ENCODE results near the gene FAM25G.

FAM25G gene

GRCh38 chr10:47453141-47454007 is 38.1 kb downstream of the FAM25G start:
- POLR2A ChIA-PET = no interaction called here
- CTCF ChIA-PET = no interaction called here

GRCh38 chr10:47452495-47453140 is 38.9 kb downstream of the FAM25G start:
- ChIA-PET CTCF (no interaction called here), POLR2A (no interaction called here)
- DNase-seq (ENCODE audit: low read depth, low spot score) = no peak
- TF ChIP-seq, protein P1, sequence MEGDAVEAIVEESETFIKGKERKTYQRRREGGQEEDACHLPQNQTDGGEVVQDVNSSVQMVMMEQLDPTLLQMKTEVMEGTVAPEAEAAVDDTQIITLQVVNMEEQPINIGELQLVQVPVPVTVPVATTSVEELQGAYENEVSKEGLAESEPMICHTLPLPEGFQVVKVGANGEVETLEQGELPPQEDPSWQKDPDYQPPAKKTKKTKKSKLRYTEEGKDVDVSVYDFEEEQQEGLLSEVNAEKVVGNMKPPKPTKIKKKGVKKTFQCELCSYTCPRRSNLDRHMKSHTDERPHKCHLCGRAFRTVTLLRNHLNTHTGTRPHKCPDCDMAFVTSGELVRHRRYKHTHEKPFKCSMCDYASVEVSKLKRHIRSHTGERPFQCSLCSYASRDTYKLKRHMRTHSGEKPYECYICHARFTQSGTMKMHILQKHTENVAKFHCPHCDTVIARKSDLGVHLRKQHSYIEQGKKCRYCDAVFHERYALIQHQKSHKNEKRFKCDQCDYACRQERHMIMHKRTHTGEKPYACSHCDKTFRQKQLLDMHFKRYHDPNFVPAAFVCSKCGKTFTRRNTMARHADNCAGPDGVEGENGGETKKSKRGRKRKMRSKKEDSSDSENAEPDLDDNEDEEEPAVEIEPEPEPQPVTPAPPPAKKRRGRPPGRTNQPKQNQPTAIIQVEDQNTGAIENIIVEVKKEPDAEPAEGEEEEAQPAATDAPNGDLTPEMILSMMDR (IDR thresholded peaks at IDR 0.05; ENCODE audit: insufficient read depth, low read length, missing control alignments) = no peak
- no peak overlapping the region for H3K4me3 ChIP-seq (ENCODE audit: low read depth, low read length)

More at GRCh38 chr10:47453141-47454007, 38.1 kb downstream of the FAM25G start:
- no peak for DNase-seq (ENCODE audit: low read depth, low spot score)
- TF ChIP-seq, protein P1 (IDR thresholded peaks at IDR 0.05; ENCODE audit: insufficient read depth, low read length, missing control alignments) = no peak
- no peak overlapping the region for H3K4me3 ChIP-seq (ENCODE audit: low read depth, low read length)

GRCh38 chr10:47451998-47452494 is 39.5 kb downstream of the FAM25G start:
- TF ChIP-seq, protein P1 (IDR thresholded peaks at IDR 0.05; ENCODE audit: insufficient read depth, low read length, missing control alignments) = no peak
- DNase-seq (ENCODE audit: low read depth, low spot score) = no peak
- POLR2A ChIA-PET = no interaction called here
- no peak overlapping the region for H3K4me3 ChIP-seq (ENCODE audit: low read depth, low read length)
- CTCF ChIA-PET = no interaction called here

- POLR2A ChIA-PET = no interaction called here
Measured at GRCh38 chr10:47451273-47451997, 40.1 kb downstream of the FAM25G start.

DNA sequence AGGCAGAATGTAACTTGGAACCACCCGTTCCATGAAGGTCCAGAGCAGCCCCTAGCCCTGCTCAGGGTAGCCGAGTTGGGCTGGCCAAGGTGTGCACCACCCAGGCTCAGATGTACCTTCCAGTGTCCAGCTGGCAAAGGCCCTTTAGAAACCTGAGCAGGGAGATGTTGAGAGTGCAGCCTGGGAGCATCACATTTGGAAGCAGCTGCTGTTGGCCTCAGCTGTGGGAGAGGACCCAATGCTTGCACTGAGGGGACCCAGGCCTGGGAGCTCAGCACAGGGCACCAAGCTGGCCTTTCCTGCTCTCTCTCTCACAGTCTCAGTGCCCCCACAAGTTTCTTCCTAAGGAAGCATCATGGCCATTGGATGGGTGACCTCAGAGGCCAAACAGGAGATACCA is 41.1 kb downstream of the FAM25G start:
- ChIA-PET CTCF (interaction anchor here (2.2 to 2.7 kb wide), 2 partner anchors 10 to 12 kb away, joined by 11 to 13 read pairs; no protein-coding TSS in a partner anchor), POLR2A (no interaction called here)
- DNase-seq (ENCODE audit: low read depth, low spot score) = no peak
- H3K4me3 ChIP-seq (ENCODE audit: low read depth, low read length) = no peak overlapping the region
- TF ChIP-seq, protein P1 (IDR thresholded peaks at IDR 0.05; ENCODE audit: insufficient read depth, low read length, missing control alignments) = no peak

More at GRCh38 chr10:47451273-47451997, 40.1 kb downstream of the FAM25G start:
- H3K4me3 ChIP-seq (ENCODE audit: low read depth, low read length) = no peak overlapping the region
- DNase-seq (ENCODE audit: low read depth, low spot score) = no peak
- CTCF ChIA-PET = interaction anchor here (2.7 kb wide), 1 partner anchor 11 kb away, joined by 11 read pairs; no protein-coding TSS in a partner anchor
- TF ChIP-seq, protein P1 (IDR thresholded peaks at IDR 0.05; ENCODE audit: insufficient read depth, low read length, missing control alignments) = no peak
